Measurements from ENCODE around the gene GOLGA8M. TPM values are rescaled to one million over a fixed set of nuclear protein-coding genes. Genes with fewer than 3 reads are reported as not detected.

The GOLGA8M gene
- total RNA-seq, 1 donor from 2014 or later = 1.6 TPM

Other genes with a start within 250 kb of the GOLGA8M start
- 0.31 TPM in 1 of 2 replicates, not detected in the other for gene GOLGA8G, start 179.4 kb downstream of the GOLGA8M start, total RNA-seq
- not detected in 2 replicates for gene GOLGA6L25, start 158.9 kb downstream of the GOLGA8M start, total RNA-seq
- gene GOLGA6L7, start 136.2 kb upstream of the GOLGA8M start, total RNA-seq = not detected in 2 replicates
- gene APBA2, start 173.6 kb upstream of the GOLGA8M start, total RNA-seq = 12.7 and 15.2 TPM in 2 replicates